GM18873 (cell line): ENCODE data around the gene TCF15.
"Not testable (repeated sequence)": the region's sequence is repeated elsewhere in the genome, so short reads cannot be mapped to it uniquely, and the experiment has no call there.

Experiments
- ATAC-seq: cut with Tn5 transposase; IDR thresholded peaks from one replicate; pipeline ENCODE4 v1.9.1; 2021; ENCODE audit warnings: mild to moderate bottlenecking, moderate library complexity, moderate number of reproducible peaks; ENCODE audit not compliant: unreplicated experiment, low FRiP score

TCF15 gene

DNA sequence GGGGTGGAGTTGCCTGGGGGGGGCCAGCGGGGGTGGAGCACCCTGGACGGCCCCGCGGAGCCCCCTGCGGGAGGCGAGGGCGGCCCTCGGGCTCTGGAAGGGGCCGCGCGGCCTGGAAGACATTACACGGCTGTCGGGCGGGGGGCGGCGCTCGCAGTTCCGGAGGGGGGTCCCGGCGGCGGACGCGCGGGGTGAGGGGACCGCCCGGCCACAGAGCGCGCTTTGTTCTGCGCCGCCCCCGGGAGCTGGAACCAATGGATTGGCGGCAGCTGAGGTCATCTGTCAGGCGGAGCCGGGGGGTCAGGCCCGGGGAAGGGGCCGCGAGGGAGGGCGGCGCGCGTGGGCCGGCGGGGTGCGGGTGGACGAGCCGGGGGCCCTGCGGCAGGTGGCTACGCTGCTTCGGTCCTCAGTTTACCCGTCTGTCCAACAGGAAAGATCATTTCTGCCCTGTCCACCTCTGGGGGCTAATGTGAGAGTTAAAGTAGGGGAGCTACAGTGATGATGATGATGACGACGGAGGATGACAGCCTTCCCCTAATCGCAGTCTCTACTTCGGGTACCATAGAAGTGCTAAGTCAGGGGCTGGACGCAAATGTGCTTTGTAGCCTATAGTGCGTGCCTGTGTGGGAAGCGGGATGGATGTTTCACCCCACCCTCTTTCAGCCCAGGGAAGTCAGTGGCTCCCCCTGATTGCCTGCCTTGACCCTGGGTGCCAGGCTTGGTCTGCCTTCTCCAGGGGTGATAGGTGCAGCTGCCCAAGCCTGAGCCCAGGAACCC is 32.5 kb upstream of the TCF15 start:
- no peak for ATAC-seq

DNA sequence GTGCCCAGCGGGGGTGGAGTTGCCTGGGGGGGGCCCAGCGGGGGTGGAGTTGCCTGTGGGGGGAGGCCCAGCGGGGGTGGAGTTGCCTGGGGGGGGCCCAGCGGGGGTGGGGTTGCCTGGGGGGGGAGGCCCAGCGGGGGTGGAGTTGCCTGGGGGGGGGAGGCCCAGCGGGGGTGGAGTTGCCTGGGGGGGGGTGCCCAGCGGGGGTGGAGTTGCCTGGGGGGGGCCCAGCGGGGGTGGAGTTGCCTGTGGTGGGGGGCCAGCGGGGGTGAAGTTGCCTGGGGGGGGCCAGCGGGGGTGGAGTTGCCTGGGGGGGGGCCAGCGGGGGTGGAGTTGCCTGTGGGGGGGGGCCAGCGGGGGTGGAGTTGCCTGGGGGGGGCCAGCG is 31.9 kb upstream of the TCF15 start:
- ATAC-seq = not testable (repeated sequence)

DNA sequence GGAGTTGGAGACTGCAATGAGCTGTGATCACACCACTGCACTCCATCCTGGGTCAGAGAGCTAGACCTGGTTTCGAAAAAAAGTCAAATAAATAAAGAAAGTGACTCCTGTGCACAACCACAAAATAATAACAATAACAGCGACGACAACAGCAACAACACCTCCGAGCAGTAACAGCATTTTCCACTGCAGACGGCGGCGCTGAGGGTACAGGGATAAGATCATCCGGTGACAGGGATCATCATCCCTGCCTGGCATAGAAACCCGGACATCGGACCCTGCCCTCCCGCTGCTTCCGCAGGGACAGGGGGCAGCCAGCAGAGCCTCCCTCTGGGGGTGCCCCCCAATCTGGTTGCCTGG is 31.4 kb upstream of the TCF15 start:
- ATAC-seq = no peak

DNA sequence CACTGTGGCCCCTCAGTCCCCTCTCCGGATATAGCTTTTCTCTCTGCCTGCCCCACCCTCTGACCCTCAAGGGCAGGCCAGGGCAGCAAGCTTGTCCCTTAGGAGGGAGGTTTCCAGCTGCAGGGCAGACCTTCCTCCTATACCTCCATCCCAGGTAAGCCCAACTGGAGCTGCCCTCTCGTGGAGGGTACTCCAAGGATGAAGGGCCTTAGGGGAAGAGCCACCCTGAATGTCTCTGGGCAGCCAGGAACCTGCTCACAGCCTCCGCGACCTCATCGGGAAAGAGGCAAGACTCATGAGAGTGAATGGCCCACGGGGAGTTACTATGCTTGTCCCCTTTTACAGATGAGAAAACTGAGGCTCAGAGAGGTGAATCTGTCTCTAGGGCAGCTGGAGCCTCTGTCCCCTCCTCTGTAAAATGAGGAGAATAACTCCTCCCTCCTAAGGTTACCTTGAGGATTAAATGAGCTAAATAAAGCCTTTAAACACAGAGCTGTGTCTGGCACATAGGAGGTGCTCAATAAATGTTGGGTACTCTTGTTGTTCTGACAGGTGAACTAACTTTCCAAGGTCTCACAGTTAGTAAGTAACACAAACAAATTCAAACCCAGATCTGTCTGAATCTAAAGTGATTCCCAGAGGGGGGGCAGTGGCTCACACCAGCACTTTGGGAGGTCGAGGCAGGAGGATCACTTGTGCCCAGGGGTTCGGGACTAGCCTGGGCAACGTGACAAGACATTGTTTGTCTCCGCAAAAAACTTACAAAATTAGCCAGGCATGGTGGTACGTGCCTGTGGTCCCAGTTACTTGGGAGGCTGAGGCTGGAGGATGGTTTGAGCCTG is 30.8 kb upstream of the TCF15 start:
- ATAC-seq = no peak

DNA sequence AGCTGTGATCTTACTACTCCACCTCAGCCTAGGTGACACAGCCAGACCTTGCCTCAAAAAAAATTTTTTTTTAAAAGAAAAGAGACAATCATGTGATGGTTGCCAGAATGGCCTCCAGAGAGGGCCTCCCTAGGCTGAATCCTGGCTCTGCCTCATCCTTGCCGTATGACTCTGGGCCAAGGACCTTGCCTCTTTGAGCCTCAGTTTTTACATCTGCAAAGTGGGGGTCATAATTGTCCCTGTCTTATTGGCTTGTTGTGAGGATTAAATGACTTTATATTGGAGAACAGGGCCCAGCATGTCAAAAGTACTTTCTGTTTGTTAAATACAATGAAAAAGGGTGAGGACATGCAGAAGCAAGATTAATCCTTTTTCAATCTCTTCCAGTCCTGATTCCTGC is 28.5 kb upstream of the TCF15 start:
- no peak for ATAC-seq

DNA sequence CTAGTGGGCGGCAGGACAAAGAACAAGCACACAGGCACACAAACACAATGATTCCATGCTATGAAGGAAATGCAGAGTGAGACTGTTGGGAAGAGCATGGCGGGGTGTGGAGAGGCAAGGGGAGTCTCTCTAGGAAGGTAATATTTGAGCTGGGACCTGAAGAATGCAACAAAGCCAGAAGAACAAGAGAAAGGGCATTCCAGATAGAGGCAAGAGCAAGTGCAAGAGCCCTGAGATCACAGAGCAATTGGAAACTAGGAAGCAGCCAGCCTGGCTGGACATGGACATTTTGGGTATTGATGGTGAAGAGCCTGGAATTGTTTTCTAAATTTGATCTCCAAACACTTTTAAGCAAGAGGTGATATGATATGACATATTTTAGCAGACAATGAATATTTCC is 27.4 kb upstream of the TCF15 start:
- ATAC-seq = no peak

DNA sequence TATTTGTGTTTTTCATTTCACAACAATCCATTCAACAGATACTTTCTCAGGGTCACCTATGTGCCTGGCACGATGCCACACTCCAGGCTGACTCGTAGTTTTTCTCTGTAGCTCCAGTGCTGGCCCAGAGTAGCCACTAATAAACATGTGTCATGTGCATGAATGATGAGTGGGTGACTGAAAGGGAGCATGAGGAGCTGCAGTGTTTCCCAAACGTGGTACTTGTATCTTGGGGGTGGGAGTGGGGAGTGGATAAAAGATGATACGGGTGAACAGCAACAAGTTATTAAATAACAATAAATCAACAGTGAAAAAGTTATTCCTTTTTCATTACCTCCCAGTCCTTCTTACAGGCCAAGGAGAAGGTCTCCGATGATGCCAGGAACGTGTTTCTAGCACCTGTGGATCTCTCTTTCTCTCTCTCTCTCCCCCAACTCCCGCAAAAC is 25.8 kb upstream of the TCF15 start:
- ATAC-seq = no peak

DNA sequence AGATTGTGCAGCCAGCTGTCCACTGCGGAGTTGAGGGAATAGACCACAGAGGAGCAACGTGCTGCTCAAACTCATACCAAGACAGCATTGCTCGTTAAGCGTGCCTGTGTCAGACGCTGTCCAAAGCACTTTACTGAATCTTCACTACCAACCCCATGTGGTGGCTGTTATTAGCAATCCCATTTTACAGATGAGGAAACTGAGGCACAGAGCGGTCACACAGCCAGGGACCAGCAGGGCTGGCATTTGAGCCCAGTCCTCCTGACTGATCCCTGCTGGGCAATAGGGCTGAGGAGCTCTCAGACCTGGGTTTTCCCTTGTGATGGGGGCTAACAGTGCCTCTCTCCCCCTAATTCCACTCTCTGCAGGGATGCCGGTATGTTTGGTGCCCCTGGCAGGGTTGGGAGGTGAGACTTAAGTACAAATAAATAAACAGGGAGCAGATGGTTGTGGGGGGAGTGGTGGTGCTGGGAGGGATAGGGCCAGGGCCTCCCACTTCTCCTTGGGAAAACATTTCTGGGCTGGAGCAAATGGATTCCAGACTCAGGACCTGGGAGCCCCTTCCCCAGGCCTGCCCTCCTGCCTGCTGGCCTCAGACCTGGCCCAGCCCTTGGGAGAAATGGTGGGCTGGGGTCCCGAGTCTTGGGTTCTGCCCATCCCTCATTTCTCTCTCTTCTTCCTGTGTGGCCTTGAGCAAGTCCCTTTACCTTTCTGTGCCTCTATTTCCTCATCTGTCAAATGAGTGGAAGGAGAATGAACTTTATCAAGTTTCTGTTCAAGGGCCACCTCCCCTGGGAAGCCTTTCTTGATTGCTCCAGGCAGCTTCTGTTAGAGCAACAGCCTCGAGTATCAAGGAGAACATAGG is 25.2 kb upstream of the TCF15 start:
- ATAC-seq = no peak

DNA sequence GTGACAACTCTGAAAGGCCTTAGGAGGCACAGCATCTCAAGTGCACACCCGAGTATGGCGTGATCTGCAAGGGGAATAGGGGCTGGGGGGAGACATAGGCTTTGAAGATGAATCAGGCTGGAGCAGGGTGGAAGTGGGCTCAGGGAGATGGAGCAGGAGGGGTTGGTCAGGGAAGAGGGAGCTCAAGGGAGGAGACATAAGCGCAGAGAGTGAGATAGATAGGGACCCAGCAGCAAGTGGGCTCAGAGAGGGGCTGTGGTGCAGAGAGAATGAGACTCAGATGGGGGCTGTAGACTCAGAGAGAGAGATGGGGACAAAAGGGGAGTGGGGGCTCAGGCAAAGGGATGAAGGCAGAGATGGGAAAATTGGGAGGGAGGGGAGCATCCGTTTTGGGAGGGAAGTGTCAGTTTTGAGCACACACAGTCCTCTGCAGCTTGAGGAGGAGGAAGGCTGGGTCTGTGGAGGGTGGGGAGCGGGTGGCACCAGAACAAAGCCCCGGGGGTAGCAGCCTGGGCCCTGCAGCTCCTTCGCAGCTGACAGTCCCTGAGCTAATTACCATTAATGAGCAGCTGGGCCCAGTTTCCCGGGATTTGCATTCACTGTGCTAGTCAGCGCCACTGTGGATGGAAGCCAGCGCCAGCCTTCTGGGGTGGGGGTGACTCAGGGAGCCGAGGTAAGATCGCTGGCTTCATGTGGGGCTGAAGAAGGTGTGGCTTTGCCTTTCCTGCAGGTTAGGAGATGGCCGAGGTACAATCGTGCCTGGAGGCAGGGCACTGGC is 24.2 kb upstream of the TCF15 start:
- ATAC-seq = no peak

DNA sequence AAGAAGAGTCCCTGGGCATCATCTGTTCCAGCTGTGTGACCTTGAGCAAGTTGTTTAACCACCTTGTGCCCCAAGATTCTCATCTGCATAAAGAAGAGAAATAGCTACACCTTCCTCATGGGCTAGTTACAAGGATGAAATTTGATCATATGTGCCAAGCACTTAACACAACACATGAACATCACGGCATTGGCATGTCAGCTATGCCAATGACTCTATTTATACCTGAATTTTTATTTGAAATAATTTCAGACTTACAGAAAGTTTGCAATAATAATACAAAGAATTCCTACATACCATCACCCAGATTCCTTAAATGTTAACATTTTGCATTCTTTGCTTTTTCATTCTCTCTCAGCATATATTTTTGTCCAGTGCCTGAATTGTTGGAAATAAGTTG is 21.0 kb upstream of the TCF15 start:
- ATAC-seq = no peak

DNA sequence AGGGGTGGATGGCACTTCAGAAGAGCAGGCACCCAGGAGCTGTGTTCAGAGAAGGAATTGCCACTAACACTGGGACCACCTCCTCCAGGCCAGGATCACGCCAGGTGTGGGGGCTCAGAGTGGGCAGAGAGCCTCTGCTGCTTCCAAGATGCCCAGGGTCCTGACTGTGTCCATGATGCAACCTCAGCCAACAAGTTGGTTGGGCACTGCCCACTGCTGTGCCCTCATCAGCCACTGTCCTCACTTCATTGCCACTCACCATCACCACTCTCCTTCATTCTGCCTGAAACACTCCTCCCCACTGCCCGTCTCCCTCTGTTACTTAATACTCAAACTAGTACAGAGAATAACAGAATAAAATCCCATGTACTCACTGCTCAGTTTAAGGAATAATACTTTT is 16.5 kb upstream of the TCF15 start:
- no peak for ATAC-seq

DNA sequence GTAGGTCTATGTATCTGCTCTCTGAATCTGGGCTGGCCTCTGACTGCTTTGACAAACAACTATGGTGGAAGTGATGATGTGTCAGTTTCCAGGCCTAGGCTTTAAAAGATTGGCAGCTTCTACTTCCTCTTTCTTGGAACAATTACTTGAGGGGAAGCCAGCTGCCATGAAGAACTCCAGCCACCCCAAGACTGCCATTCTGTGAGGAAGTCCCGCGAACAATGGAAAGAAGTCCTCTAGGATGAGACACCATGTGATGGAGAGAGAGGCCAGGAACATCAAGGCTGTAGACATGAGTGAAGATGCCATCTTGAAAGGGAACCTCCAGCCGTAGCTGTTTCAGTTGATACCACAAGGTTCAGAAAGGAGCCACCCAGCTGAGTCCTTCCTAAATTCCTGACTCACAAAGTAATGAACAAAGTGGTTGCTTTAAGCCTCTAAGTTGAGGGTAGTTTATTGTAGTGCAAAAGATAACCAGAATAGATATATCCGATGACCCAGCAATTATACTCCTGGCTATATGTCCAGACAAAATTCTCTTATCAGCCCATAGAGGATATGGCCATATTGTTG is 15.3 kb upstream of the TCF15 start:
- ATAC-seq = no peak

DNA sequence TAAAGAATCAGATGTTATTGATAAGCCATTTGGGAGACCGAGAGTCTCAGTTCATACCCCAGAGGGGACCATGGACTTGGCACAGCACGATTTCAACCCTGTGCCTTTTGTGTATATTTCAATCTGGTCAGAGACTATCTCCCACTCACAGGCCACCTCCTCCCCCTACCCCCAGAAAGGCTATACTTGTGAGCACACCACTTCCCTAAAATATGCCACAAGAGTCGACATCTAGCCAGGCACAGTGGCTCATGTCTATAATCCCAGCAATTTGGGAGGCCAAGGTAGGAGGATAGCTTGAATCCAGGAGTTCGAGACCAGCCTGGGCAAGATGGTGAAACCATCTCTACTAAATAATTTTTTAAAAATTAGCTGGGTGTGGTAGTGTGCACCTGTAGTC is 13.6 kb upstream of the TCF15 start:
- no peak for ATAC-seq

DNA sequence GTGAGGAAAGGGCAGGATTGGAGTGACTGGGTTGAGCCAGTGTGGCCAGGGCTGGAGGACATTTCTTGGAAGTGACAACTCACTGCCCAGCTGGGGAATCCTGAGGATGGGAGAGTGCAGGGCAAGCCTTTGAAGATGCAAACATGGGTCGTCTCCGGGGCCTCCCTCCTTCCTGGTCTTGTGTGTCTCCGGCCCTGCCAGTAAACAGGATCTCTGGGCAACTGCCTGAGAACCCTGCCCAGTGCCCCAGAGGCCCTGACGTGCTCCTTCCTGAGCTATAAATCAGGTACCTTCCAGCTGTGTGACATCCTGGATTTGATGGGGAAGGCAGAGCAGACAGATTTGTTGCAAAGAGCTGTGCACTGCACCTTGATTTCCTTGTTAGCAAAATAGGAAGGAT is 12.9 kb upstream of the TCF15 start:
- no peak for ATAC-seq

DNA sequence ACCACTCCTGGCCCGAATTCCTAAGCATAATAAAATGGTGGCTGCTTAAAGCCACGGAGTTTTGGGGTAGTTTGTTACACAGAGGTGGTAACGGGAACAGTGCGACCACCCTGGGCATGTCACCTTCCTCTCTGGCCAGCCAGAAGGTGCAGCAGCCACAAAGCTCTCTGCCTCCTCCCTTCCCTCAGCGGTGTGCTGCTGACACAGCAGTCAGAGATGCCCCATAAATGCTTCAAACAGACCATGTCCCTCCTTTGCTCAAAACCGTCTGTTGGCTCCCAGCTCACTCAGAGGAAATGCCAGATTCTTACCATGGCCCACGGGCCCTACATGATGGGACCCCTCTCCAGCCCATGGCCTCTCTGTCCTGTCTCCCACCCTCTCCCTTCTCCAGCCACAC is 12.1 kb upstream of the TCF15 start:
- no peak for ATAC-seq

DNA sequence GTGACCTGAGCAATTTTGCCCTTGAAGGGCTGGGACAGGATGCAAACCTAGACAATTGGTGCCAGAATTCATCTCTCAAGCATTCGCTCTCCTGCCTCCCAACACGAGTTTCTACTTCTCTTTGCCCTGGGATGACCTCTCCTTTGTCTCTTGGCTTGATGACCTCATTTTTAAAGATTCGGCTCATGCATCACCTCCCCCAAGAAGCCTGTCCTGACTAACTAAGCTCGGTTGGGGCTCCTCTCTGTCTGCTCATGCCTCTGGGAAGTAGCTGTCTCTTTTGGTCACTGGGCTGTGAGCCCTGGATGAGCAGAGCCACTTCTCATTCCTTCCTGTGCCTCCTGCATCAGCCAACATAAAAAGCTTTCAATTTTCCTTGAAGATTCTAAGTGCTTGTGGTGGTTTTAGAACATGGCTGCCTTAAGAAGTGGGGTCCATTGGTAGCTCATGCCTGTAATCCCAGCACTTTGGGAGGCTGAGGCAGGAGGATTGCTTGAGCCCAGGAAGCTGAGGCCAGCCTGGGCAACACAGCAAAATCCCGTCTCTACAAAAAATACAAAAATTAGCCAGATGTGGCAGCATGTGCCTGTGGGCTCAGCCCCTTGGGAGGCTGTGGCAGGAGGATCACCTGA is 11.1 kb upstream of the TCF15 start:
- ATAC-seq = no peak

DNA sequence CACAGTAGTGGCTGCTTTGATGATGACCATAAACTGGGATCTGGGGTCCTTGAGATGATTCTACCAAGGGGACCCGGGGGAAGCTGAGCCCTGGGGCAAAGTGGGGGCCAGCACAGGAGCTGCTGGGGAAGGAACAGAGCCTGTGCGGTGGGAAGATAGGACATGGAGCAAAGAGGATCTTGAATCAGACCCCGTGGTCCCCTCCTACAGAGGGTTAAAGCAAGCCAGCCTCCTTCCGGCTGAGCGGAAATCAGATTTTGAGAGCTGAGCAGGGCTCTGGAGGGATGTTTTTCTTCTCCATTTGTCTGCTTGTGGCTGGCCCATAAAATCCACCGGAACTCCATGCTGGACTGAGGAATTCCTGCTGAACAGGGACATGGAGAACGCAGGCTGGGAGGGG is 10.1 kb upstream of the TCF15 start:
- ATAC-seq = no peak

DNA sequence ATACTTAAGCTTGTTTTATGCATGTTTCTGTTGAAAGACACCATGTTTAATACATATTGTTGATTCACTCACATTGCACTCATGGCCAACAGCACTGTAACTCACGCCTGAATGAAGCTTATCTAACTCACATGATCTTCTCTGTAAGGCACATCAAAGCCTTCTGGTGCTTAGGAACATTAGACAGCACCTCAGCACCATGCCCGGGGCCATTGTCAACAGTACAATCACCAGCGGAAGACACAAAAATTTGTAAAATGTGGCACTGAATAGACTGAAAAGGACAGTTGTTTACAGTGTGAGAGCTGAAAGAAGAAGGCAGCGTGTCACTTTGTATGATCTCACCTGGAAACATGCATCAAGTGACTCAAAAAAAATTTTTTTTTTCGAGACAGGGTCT is 8.9 kb upstream of the TCF15 start:
- no peak for ATAC-seq

DNA sequence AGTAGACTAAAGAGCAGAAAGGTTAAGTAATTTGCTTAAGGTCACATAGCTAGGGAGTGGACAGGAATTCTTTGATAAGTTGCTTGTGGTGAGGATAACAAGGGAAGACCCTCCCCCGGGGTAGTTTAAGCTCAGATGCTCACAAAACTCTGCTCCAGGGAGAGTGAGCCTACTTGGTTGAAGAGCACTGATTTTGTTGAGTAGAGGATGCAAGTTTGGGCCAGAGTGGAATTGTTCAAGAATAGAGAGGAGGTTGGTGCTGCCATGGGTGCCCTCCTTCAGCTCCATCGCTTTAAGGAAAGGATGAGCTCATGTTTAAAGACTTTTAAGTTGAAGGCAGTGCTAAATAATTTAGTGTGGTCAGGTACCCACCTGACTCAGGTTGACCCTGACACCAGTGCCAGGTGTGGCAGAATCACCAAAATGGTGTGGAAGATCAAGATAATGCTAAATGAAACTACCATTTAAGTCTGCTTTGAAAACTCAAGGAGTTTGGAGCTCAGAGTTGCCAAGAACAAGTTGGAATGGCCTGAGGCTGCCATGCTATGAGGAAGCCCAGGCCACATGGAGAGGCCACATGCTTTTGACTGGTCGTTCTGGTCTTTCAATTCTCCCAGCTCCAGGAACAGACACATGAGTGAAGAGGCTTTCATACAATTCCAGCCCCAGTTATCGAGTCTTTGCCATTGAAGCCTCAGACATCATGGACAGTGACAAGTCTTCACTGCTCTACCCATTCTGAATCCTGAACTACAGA is 8.0 kb upstream of the TCF15 start:
- ATAC-seq = no peak
